ENCODE data around the gene EFNA5.

EFNA5 gene

DNA sequence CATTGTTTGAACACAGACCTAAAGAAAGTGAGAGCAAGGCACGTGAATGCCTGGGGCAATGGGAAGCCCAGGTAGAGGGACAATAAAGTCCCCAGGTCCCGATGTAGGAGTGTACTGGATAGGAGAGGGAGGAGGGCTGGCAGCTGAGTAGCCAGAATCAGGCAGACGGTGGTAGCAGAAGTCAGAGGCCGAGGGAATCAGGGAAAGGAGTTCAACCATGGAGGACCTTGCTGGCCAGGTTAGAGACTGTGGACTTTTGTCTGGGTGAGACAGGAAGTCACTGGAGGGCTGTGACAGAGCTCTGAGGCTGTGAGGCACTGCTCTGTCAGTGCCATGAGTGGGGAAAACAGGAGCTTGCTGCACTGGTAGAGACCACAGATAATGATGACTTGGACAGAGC, 248.2 kb downstream of the EFNA5 start:
- H3K4me1 ChIP-seq (ENCODE audit: insufficient read depth, low read length): no peaks in the 10 kb centered on the region
- H4K20me1 ChIP-seq (ENCODE audit: insufficient read depth, low read length): no peaks in the 10 kb centered on the region
- ATAC-seq (ENCODE audit: insufficient read depth, low read depth) (0 out of 3 replicates have a peak, but pooled peaks have one; percentile 42), DNase-seq (no peak)
- H3K4me3 ChIP-seq (ENCODE audit: low read depth in 1 of 2, low read length in 2 of 2): no peak overlapping the region
- H3K9ac ChIP-seq (ENCODE audit: low read depth, low read length): no peak overlapping the region
- no peak overlapping the region for H3K4me2 ChIP-seq (ENCODE audit: insufficient read depth, low read length)
- H3K27me3 ChIP-seq (ENCODE audit: insufficient read depth, low read length, poor library complexity): no peaks in the 10 kb centered on the region
- no peak overlapping the region for H2AFZ ChIP-seq (ENCODE audit: low read depth, low read length)
- H3K9me3 ChIP-seq (ENCODE audit: insufficient read depth, low read length, severe bottlenecking): no peaks in the 10 kb centered on the region
- H3K27ac ChIP-seq (ENCODE audit: low read length): no peak overlapping the region
- H3K36me3 ChIP-seq (ENCODE audit: insufficient read depth, low read length): no peaks in the 10 kb centered on the region
- TF ChIP-seq, protein P1, sequence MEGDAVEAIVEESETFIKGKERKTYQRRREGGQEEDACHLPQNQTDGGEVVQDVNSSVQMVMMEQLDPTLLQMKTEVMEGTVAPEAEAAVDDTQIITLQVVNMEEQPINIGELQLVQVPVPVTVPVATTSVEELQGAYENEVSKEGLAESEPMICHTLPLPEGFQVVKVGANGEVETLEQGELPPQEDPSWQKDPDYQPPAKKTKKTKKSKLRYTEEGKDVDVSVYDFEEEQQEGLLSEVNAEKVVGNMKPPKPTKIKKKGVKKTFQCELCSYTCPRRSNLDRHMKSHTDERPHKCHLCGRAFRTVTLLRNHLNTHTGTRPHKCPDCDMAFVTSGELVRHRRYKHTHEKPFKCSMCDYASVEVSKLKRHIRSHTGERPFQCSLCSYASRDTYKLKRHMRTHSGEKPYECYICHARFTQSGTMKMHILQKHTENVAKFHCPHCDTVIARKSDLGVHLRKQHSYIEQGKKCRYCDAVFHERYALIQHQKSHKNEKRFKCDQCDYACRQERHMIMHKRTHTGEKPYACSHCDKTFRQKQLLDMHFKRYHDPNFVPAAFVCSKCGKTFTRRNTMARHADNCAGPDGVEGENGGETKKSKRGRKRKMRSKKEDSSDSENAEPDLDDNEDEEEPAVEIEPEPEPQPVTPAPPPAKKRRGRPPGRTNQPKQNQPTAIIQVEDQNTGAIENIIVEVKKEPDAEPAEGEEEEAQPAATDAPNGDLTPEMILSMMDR (IDR thresholded peaks at IDR 0.05; ENCODE audit: borderline replicate concordance, extremely low read depth, low read length, poor library complexity, severe bottlenecking): no peak
- TF ChIP-seq EZH2 (IDR thresholded peaks at IDR 0.05; ENCODE audit: borderline replicate concordance, low read depth, low read length, severe bottlenecking): no peak
- no peaks in the 10 kb centered on the region for H3K79me2 ChIP-seq (ENCODE audit: insufficient read depth, low read length)

DNA sequence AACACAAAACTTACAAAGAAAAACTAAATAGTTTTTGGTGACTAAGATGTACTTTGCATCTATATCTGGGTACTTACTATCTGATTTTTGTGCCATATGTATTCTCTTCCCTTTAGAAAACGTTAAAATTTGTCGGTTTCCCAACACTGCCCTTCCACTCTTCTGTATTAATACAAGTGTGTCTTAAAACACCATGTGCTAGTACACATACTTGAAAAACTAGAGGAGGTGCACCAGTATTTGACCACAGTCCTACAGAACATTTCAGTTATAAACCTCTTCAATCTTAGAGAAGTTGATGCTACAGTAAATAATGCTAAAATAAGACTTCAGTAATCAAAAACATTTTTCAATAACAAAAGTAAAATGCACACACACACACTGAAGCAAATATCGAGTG, 251.2 kb downstream of the EFNA5 start:
- no peak overlapping the region for H3K4me3 ChIP-seq (ENCODE audit: low read depth in 1 of 2, low read length in 2 of 2)
- H3K27ac ChIP-seq (ENCODE audit: low read length): no peak overlapping the region
- no peak overlapping the region for H3K9ac ChIP-seq (ENCODE audit: low read depth, low read length)
- no peak overlapping the region for H3K4me2 ChIP-seq (ENCODE audit: insufficient read depth, low read length)
- TF ChIP-seq, protein P1 (IDR thresholded peaks at IDR 0.05; ENCODE audit: borderline replicate concordance, extremely low read depth, low read length, poor library complexity, severe bottlenecking): no peak
- no peak for TF ChIP-seq EZH2 (IDR thresholded peaks at IDR 0.05; ENCODE audit: borderline replicate concordance, low read depth, low read length, severe bottlenecking)
- no peaks in the 10 kb centered on the region for H3K79me2 ChIP-seq (ENCODE audit: insufficient read depth, low read length)
- no peaks in the 10 kb centered on the region for H3K4me1 ChIP-seq (ENCODE audit: insufficient read depth, low read length)
- DNase-seq (no peak), ATAC-seq (ENCODE audit: insufficient read depth, low read depth) (no peak)
- H2AFZ ChIP-seq (ENCODE audit: low read depth, low read length): no peak overlapping the region
- H3K27me3 ChIP-seq (ENCODE audit: insufficient read depth, low read length, poor library complexity): no peaks in the 10 kb centered on the region
- no peaks in the 10 kb centered on the region for H3K9me3 ChIP-seq (ENCODE audit: insufficient read depth, low read length, severe bottlenecking)
- no peaks in the 10 kb centered on the region for H3K36me3 ChIP-seq (ENCODE audit: insufficient read depth, low read length)
- no peaks in the 10 kb centered on the region for H4K20me1 ChIP-seq (ENCODE audit: insufficient read depth, low read length)

GRCh38 chr5:107418902-107419301, 251.8 kb downstream of the EFNA5 start:
- Histone ChIP-seq H3K9me3 (ENCODE audit: insufficient read depth, low read length, severe bottlenecking) (no peaks in the 10 kb centered on the region), H3K79me2 (ENCODE audit: insufficient read depth, low read length) (no peaks in the 10 kb centered on the region), H2AFZ (ENCODE audit: low read depth, low read length) (no peak overlapping the region), H3K36me3 (ENCODE audit: insufficient read depth, low read length) (no peaks in the 10 kb centered on the region), H3K4me3 (ENCODE audit: low read depth in 1 of 2, low read length in 2 of 2) (no peak overlapping the region), H3K4me1 (ENCODE audit: insufficient read depth, low read length) (no peaks in the 10 kb centered on the region), H3K9ac (ENCODE audit: low read depth, low read length) (no peak overlapping the region), H4K20me1 (ENCODE audit: insufficient read depth, low read length) (no peaks in the 10 kb centered on the region), H3K27me3 (ENCODE audit: insufficient read depth, low read length, poor library complexity) (no peaks in the 10 kb centered on the region), H3K4me2 (ENCODE audit: insufficient read depth, low read length) (no peak overlapping the region), H3K27ac (ENCODE audit: low read length) (no peak overlapping the region)
- ATAC-seq (ENCODE audit: insufficient read depth, low read depth) (no peak), DNase-seq (no peak)
- no peak for TF ChIP-seq EZH2 (IDR thresholded peaks at IDR 0.05; ENCODE audit: borderline replicate concordance, low read depth, low read length, severe bottlenecking)
- TF ChIP-seq, protein P1 (IDR thresholded peaks at IDR 0.05; ENCODE audit: borderline replicate concordance, extremely low read depth, low read length, poor library complexity, severe bottlenecking): no peak

DNA sequence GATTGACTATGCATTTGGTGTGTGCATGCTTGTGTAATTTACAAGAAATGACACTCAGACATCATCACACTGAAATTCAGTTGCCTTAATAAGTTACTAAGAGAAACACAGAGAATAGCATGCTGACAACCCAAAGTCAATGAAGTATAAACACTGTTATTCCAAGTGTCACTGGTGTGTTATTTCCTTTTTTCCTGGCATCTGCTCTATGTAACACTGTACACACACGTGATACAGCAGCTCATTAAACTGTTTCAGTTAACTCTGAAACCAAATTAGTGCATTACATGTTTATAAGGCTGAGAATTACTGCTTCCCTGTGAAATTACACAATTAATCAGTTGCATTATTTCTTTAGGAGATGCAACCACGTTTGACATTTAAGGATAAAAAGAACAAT, 252.7 kb downstream of the EFNA5 start:
- Histone ChIP-seq H2AFZ (ENCODE audit: low read depth, low read length) (no peak overlapping the region), H3K27me3 (ENCODE audit: insufficient read depth, low read length, poor library complexity) (no peaks in the 10 kb centered on the region), H3K4me2 (ENCODE audit: insufficient read depth, low read length) (no peak overlapping the region), H3K36me3 (ENCODE audit: insufficient read depth, low read length) (no peaks in the 10 kb centered on the region), H3K9ac (ENCODE audit: low read depth, low read length) (no peak overlapping the region), H3K4me3 (ENCODE audit: low read depth in 1 of 2, low read length in 2 of 2) (no peak overlapping the region), H3K27ac (ENCODE audit: low read length) (no peak overlapping the region), H3K9me3 (ENCODE audit: insufficient read depth, low read length, severe bottlenecking) (no peaks in the 10 kb centered on the region), H4K20me1 (ENCODE audit: insufficient read depth, low read length) (no peaks in the 10 kb centered on the region), H3K79me2 (ENCODE audit: insufficient read depth, low read length) (no peaks in the 10 kb centered on the region), H3K4me1 (ENCODE audit: insufficient read depth, low read length) (no peaks in the 10 kb centered on the region)
- ATAC-seq (ENCODE audit: insufficient read depth, low read depth): no peak
- no peak for TF ChIP-seq EZH2 (IDR thresholded peaks at IDR 0.05; ENCODE audit: borderline replicate concordance, low read depth, low read length, severe bottlenecking)
- TF ChIP-seq, protein P1 (IDR thresholded peaks at IDR 0.05; ENCODE audit: borderline replicate concordance, extremely low read depth, low read length, poor library complexity, severe bottlenecking): no peak
- DNase-seq: no peak

Data from DND-41 (cell line).